HG03064 (cell line): ENCODE measurements around the gene MT1H.

ENCODE experiments used
- ATAC-seq: cut with Tn5 transposase; IDR thresholded peaks from one replicate; pipeline ENCODE4 v1.9.1; 2021; ENCODE audit warnings: low read depth; ENCODE audit not compliant: unreplicated experiment

MT1H gene

GRCh38 chr16:56635441-56635967 lies 34.1 kb upstream of the MT1H start:
- no peak for ATAC-seq

- ATAC-seq = no peak
Observed at GRCh38 chr16:56636616-56637413, 32.8 kb upstream of the MT1H start.

- ATAC-seq = no peak
Observed at GRCh38 chr16:56637814-56638750, 31.5 kb upstream of the MT1H start, which contains the start of gene MT1A. Gene MT1A (plus strand): TSS chr16:56638666. CDS start chr16:56638739, 73 bp downstream.

- ATAC-seq = no peak
Observed at GRCh38 chr16:56639045-56639444, 30.6 kb upstream of the MT1H start.

- no peak for ATAC-seq
Observed at GRCh38 chr16:56640076-56640475, 29.5 kb upstream of the MT1H start.

GRCh38 chr16:56641166-56641565 lies 28.4 kb upstream of the MT1H start:
- no peak for ATAC-seq

GRCh38 chr16:56643080-56643778 lies 26.4 kb upstream of the MT1H start:
- no peak for ATAC-seq

- no peak for ATAC-seq
Observed at GRCh38 chr16:56643833-56644232, 25.8 kb upstream of the MT1H start.

- no peak for ATAC-seq
Observed at GRCh38 chr16:56645311-56645710, 24.3 kb upstream of the MT1H start.

GRCh38 chr16:56645838-56646237 lies 23.8 kb upstream of the MT1H start:
- ATAC-seq = no peak

- no peak for ATAC-seq
Observed at GRCh38 chr16:56647641-56648431, 21.8 kb upstream of the MT1H start.

- no peak for ATAC-seq
Observed at GRCh38 chr16:56649271-56649670, 20.3 kb upstream of the MT1H start.

- no peak for ATAC-seq
Observed at GRCh38 chr16:56649820-56650219, 19.8 kb upstream of the MT1H start.

- no peak for ATAC-seq
Observed at GRCh38 chr16:56651586-56651985, 18.0 kb upstream of the MT1H start, which contains the start of gene MT1B. Gene MT1B (plus strand): TSS chr16:56651886. CDS start chr16:56651954, 68 bp downstream.

- no peak for ATAC-seq
Observed at GRCh38 chr16:56652600-56652999, 17.0 kb upstream of the MT1H start.

GRCh38 chr16:56653218-56653617 lies 16.4 kb upstream of the MT1H start:
- no peak for ATAC-seq

GRCh38 chr16:56657555-56658326 lies 11.9 kb upstream of the MT1H start, which contains the start of gene MT1F:
Gene MT1F (plus strand): TSS chr16:56657959. CDS start chr16:56658059, 100 bp downstream.
- ATAC-seq = no peak

GRCh38 chr16:56658327-56658875 lies 11.2 kb upstream of the MT1H start:
- no peak for ATAC-seq
